HepG2 (cell line): ENCODE data around the gene CEACAM16. TPM values are rescaled to one million over a fixed set of nuclear protein-coding genes. Genes with fewer than 3 reads are reported as not detected.

Source experiments
- BRF2 ChIP-seq: sonication (generic); formaldehyde crosslinking; IDR thresholded peaks from 2 replicates; pipeline ENCODE4 v1.8.1; 2022; ENCODE audit warnings: mild to moderate bottlenecking, missing genetic modification reagents
- DBP ChIP-seq: sonication (generic); formaldehyde crosslinking; IDR thresholded peaks from 2 replicates; pipeline ENCODE4 v1.4.0; 2020; ENCODE audit warnings: missing genetic modification reagents; ENCODE audit errors: not compliant biosample characterization
- DNMT1 ChIP-seq: sonication (generic); formaldehyde crosslinking; IDR thresholded peaks from 2 replicates; pipeline ENCODE4 v1.5.1; 2020; ENCODE audit warnings: mild to moderate bottlenecking, missing genetic modification reagents
- GTF3A ChIP-seq: sonication (generic); formaldehyde crosslinking; conservative IDR thresholded peaks from 2 replicates; pipeline ENCODE4 v1.4.0; 2020; ENCODE audit warnings: mild to moderate bottlenecking, missing genetic modification reagents
- HNF4A ChIP-seq: sonication (generic); formaldehyde crosslinking; IDR thresholded peaks from 2 replicates; pipeline ENCODE4 v1.4.0; 2020; ENCODE audit warnings: missing genetic modification reagents
- HNRNPL ChIP-seq: fragments of 200-400 bp; formaldehyde crosslinking; IDR thresholded peaks from 2 replicates; pipeline ENCODE4 v1.6.1; 2017; ENCODE audit warnings: mild to moderate bottlenecking, low read depth, low read length
- JARID2 ChIP-seq: sonication (generic); formaldehyde crosslinking; IDR thresholded peaks from 2 replicates; pipeline ENCODE4 v1.8.1; 2023; ENCODE audit warnings: missing genetic modification reagents, inconsistent platforms; ENCODE audit not compliant: insufficient replicate concordance
- KAT8 ChIP-seq: IDR thresholded peaks from 2 replicates; pipeline ENCODE4 v1.6.1; 2016; ENCODE audit warnings: missing genetic modification reagents, missing compliant biosample characterization
- KLF16 ChIP-seq, 2 experiments: sonication (generic) in 1 of 2; formaldehyde crosslinking in 1 of 2; IDR thresholded peaks; 2 replicates each; pipeline versions ENCODE4 v1.6.1 to v1.8.0; 2016 to 2023; ENCODE audit warnings: missing genetic modification reagents in 2 of 2, missing compliant biosample characterization in 1 of 2
- MAX ChIP-seq: IDR thresholded peaks from 2 replicates; pipeline ENCODE4 v1.6.1; 2012; ENCODE audit warnings: inconsistent platforms
- NBN ChIP-seq: fragments of 450-650 bp; conservative IDR thresholded peaks from 2 replicates; pipeline ENCODE4 v1.6.1; 2017
- NR2F2 ChIP-seq: IDR thresholded peaks from 2 replicates; pipeline ENCODE4 v1.6.1; 2012; ENCODE audit warnings: low read depth, inconsistent platforms, borderline replicate concordance
- SAP130 ChIP-seq: IDR thresholded peaks from 2 replicates; pipeline ENCODE4 v1.6.1; 2016; ENCODE audit warnings: low read depth
- TFDP2 ChIP-seq: sonication (generic); formaldehyde crosslinking; IDR thresholded peaks from 2 replicates; pipeline ENCODE4 v1.4.0; 2020; ENCODE audit warnings: missing genetic modification reagents
- ZBTB14 ChIP-seq: sonication (generic); formaldehyde crosslinking; IDR thresholded peaks from 2 replicates; pipeline ENCODE4 v1.4.0; 2020; ENCODE audit warnings: missing genetic modification reagents
- ZFP62 ChIP-seq: sonication (generic); formaldehyde crosslinking; IDR thresholded peaks from 2 replicates; pipeline ENCODE4 v1.4.0; 2020; ENCODE audit warnings: missing genetic modification reagents
- ZFP90 ChIP-seq: sonication (generic); formaldehyde crosslinking; IDR thresholded peaks from 2 replicates; pipeline ENCODE4 v1.8.0; 2022; ENCODE audit warnings: missing genetic modification reagents, mild to moderate bottlenecking, inconsistent platforms, borderline replicate concordance
- ZHX1 ChIP-seq: sonication (generic); formaldehyde crosslinking; IDR thresholded peaks from 2 replicates; pipeline ENCODE4 v1.8.1; 2022; ENCODE audit warnings: low read depth, mild to moderate bottlenecking, missing genetic modification reagents
- ZNF160 ChIP-seq: sonication (generic); formaldehyde crosslinking; IDR thresholded peaks from 2 replicates; pipeline ENCODE4 v1.8.0; 2022; ENCODE audit warnings: mild to moderate bottlenecking, inconsistent platforms, missing genetic modification reagents
- ZNF230 ChIP-seq: sonication (generic); formaldehyde crosslinking; IDR thresholded peaks from 2 replicates; pipeline ENCODE4 v1.4.0; 2020; ENCODE audit warnings: mild to moderate bottlenecking, missing genetic modification reagents
- ZNF260 ChIP-seq: sonication (generic); formaldehyde crosslinking; IDR thresholded peaks from 2 replicates; pipeline ENCODE4 v1.4.0; 2020; ENCODE audit warnings: missing genetic modification reagents, low read depth, mild to moderate bottlenecking, borderline replicate concordance
- ZNF543 ChIP-seq: sonication (generic); formaldehyde crosslinking; IDR thresholded peaks from 2 replicates; pipeline ENCODE4 v1.4.0; 2020; ENCODE audit warnings: mild to moderate bottlenecking, missing genetic modification reagents
- ZNF619 ChIP-seq: sonication (generic); formaldehyde crosslinking; IDR thresholded peaks from 2 replicates; pipeline ENCODE4 v1.4.0; 2020; ENCODE audit warnings: mild to moderate bottlenecking, missing genetic modification reagents
- polyA plus RNA-seq, 8 experiments: library from polyadenylated mRNA; depleted of rRNA in 3 of 8; stranded (reverse) in 7 of 8; unstranded in 1 of 8; fragments of >200 nt; fragmentation: Illumina TruSeq in 4 of 8; extraction: Trizol in 4 of 8; gene quantifications; 2 replicates each; pipeline versions ENCODE4 v1.2.1 to v1.2.3, GENCODE V29; 2011 to 2016; ENCODE audit warnings: low read depth in 4 of 8, missing spikeins in 1 of 8, mixed read lengths in 1 of 8; ENCODE audit not compliant: insufficient read depth in 1 of 8
- total RNA-seq, 5 experiments: library from RNA; depleted of rRNA; stranded (reverse); fragments of >200 nt; fragmentation: Illumina TruSeq; extraction: Trizol; gene quantifications; 2 replicates each; pipeline ENCODE4 v1.2.3, GENCODE V29; 2016; ENCODE audit warnings: low read depth in 1 of 5

CEACAM16 gene
- total and polyA plus RNA-seq, 2 of the 13 experiments (the other 11 are each of a cell fraction or from before 2014, with no cell fraction given), result not detected

- TF ChIP-seq MAX, result no peak
- TF ChIP-seq NBN, result no peak
- no peak for TF ChIP-seq ZNF160
- TF ChIP-seq ZBTB14 (CRISPR knock-in tag), result no peak
- no peak for TF ChIP-seq TFDP2 (CRISPR knock-in tag)
- no peak for TF ChIP-seq ZNF260
- TF ChIP-seq ZHX1 (CRISPR knock-in tag), result no peak
- TF ChIP-seq NR2F2, result no peak
- no peak for TF ChIP-seq JARID2 (CRISPR knock-in tag)
- peak; percentile 34; the same call in 1 of the 2 replicates for TF ChIP-seq ZFP90 (CRISPR knock-in tag)
- no peak for TF ChIP-seq BRF2
- 0 out of 2 replicates have a peak, but pooled peaks have one; percentile 37 for TF ChIP-seq ZNF230 (CRISPR knock-in tag)
- TF ChIP-seq KLF16 (CRISPR knock-in tag; IDR thresholded peaks at IDR 0.05), result no peak
- TF ChIP-seq ZFP62 (CRISPR knock-in tag), result no peak
- no peak for TF ChIP-seq DNMT1 (CRISPR knock-in tag)
- no peak for TF ChIP-seq SAP130 (CRISPR knock-in tag)
- no peak for TF ChIP-seq GTF3A (CRISPR knock-in tag)
- TF ChIP-seq ZNF543 (CRISPR knock-in tag), result peak; percentile 45; the same call in 1 of the 2 replicates
- TF ChIP-seq HNF4A, result peak; percentile 10; the same call in 1 of the 2 replicates
- no peak for TF ChIP-seq HNRNPL
- 0 out of 2 replicates have a peak, but pooled peaks have one; percentile 46 for TF ChIP-seq ZNF619 (CRISPR knock-in tag)
- no peak for TF ChIP-seq DBP
- TF ChIP-seq KAT8 (CRISPR knock-in tag), result no peak
These were observed 9.4 kb upstream of the CEACAM16 start (continued) for GRCh38 chr19:44689290-44690130.
